Measurements from ENCODE around the gene CACNB2.

The CACNB2 gene

DNA sequence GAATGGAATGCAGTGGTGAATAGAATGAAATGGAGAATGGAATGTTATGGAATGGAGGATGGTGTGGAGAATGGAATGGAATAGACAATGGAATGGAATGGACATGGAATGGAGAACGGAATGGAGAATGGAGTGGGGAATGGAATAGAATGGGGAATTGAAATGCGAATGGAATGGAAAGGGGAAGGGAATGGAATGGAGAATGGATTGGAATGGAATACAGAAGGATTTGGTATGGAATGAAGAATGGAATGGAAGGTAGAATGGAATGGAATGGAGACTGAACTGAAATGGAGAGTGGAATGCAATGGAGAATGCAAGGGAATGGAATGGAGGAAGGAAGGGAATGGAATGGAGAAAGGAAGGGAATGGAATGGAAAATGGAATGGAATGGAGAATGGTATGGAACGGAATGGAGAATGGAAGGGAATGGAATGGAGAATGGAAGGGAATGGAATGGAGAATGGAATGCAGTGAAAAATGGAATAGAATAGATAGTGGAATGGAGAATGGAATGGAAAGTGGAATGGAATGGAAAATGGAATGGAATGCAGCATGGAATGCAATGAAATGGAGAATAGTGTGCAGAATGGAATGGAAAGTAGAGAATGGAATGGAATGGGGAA, 416.4 kb downstream of the CACNB2 start:
- TF ChIP-seq CTCF (IDR thresholded peaks at IDR 0.05): no peak

DNA sequence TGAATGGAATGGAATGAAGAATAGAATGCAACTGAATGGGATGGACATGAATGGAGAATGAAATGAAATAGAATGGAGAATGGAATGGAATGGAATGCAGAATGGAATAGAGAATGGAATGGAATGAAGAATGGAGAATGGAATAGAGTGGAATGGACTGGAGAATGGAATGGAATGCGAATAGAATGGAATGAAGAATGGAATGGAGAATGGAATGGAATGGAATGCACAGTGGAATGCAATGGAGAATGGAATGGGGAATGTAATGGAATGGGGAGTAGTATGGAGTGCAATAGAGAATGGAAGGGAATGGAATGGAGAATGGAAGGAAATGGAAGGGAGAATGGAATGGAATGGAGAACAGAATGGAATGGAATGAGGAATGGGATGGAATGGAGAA, 417.7 kb downstream of the CACNB2 start:
- no peak for TF ChIP-seq CTCF (IDR thresholded peaks at IDR 0.05)

- no peak for TF ChIP-seq CTCF (IDR thresholded peaks at IDR 0.05)
Observed at GRCh38 chr10:18561861-18562551, 421.8 kb downstream of the CACNB2 start.

- TF ChIP-seq CTCF (IDR thresholded peaks at IDR 0.05): no peak
Observed at GRCh38 chr10:18563003-18563726, 422.9 kb downstream of the CACNB2 start.

GRCh38 chr10:18565006-18565405, 424.8 kb downstream of the CACNB2 start:
- TF ChIP-seq CTCF (IDR thresholded peaks at IDR 0.05): no peak

- TF ChIP-seq CTCF (IDR thresholded peaks at IDR 0.05): no peak
Observed at GRCh38 chr10:18566177-18566576, 426.0 kb downstream of the CACNB2 start.

GRCh38 chr10:18567343-18567856, 427.2 kb downstream of the CACNB2 start:
- TF ChIP-seq CTCF (IDR thresholded peaks at IDR 0.05): no peak

Data from LNCAP (cell line).